COLO829 (cell line): Measurements from ENCODE around the gene MRPL32.
A peak's percentile ranks its signal among the peaks of the same experiment; 100 is the strongest.

Source experiments
- DNase-seq: peaks from one replicate; pipeline ENCODE4 v3.0.0; 2012; ENCODE audit warnings: low spot score

The MRPL32 gene

DNA sequence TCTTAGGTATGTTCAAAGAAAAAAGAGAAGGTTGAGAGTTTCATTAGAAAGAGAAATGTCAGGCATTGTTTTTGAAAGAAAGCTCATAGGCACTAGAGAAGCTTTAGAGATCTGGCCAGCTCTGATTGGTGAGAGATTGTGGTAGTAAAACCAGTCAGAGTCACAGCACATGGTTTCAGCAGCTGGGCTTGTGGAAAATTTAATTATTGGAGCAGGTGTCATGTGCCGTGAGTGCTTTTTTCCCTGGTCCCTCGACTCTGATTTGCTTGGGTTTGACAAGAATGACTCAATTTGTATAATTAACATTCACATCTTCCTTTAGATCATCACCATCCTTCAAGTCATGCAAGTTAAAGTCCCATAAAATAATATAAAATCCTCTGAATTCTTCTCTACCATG, 35.2 kb downstream of the MRPL32 start:
- no peak for DNase-seq

DNA sequence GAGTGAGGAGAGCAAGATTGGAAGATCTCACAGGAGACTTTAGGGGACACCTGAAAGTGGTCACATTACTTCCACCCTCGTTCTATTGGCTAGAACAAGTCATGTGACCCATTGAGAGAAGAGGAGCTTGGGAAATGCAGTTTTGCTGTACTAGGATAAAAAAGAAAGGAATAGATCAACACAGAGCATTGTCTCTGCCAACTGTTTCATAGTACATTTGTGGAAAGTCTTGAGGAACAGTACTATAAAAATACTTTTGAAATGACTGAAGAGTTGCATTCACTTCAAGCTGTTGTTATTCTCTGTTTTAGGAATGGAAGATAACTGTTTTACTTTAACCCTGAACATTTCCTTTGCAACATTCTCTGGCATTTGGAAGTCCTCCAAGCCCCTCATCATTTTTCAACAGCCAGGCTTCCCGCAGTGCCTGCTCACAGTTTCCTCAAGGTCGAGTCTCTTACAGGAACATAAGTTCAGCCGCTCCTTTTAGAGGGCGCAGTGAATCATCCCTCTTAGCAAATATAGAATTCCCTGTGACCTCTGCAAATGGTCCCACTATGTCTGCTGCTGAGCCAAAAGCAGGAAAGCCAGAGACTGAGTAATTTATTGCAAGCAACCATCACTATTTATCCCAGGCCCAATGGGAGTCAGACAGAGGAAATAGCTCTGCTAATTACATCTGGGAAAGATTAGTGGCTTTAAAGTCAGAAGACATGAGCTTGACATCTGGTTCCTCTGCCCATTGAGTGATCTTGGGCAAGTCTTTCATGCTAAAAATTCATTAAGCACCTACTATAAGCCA, 40.7 kb downstream of the MRPL32 start:
- peak; percentile 13 for DNase-seq

DNA sequence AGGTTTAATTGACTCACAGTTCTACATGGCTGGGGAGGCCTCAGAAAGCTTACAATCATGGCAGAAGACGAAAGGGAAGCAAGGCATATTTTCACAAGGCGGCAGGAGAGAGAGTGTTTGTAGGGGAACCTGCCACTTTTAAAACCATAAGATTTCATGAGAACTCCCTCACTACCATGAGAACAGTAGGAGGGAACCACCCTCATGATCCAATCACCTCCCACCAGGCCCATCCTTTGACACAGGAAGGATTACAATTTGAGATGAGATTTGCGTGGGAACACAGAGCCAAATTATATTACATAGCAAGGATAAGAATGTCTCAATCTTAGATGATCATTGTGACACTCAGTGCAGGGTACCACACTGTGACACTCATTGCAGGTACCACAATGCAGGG, 44.2 kb downstream of the MRPL32 start:
- DNase-seq = no peak

DNA sequence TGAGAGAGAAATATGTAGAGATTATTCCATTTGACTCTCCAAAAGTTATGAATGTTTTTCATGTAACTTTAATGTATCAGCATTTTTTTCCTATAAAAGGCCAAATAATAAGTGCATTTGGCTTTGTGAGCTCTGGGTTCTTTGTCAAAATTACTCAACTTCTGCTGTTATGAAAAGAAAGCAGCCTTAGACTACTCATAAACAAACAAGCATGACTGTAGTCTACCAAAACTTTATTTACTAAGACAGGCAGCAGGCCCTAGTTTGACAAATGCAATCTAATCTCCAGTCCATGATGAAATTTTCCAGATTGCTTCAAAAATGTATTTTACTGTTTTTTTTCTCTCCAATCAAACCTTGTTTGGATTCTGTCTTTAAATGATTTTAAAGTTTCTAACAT, 46.3 kb downstream of the MRPL32 start:
- DNase-seq = no peak

DNA sequence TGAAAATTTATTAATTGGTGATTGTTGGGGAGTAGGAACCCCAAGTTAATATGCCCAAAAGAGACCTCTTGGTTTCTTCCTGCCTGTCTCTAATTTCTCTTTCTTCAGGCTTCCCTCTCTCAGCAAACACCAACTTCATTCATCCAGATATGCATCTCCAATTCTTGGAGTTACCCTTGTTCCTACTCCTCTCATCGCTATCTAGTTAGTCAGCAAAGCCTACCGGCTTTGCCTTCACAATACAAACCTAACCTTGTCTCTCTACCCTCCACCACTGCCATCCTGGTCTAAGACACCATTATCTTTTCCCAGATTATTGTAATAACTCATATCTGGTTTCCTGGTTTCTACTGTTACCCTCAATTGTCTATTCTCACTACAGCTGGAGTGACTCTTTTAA, 47.9 kb downstream of the MRPL32 start:
- peak; percentile 47 for DNase-seq

DNA sequence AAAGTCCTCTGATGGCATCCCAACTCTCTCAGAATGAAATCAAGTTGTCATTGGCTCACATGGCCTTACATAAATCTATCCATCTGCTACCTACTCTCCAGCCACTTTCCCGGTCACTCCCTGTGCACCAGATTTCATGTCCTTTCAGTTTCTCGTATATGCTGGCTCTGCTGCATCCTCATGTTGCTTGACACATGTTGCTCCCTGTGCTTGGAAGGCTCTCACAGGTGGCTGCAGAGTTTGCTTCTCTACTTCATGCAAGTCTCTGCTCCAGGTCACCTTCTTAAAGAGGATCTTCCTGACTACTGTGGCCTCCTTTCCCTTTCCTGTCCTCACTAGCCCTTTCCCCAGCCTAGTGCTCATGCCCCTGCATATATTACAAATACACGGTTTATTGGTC, 48.3 kb downstream of the MRPL32 start:
- DNase-seq = no peak

DNA sequence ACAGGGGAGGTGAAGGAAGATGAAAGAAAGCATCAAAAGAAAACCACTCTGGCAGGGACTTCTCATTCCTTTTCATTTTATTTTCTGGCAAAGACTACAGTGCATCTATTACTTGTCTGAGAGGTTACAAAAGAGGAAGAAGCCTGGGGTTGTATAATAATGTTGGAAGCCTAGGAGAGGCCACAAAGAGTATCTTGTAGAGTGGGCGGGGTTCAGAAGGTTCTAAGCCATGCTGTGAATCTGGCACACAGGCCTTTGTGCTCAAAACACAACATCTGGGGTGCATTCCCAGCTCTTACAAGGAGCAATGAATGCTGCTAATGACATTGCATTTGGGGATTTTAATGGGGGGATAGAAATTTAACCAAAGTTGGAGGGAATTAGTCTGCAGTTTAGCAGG, 49.4 kb downstream of the MRPL32 start:
- no peak for DNase-seq

DNA sequence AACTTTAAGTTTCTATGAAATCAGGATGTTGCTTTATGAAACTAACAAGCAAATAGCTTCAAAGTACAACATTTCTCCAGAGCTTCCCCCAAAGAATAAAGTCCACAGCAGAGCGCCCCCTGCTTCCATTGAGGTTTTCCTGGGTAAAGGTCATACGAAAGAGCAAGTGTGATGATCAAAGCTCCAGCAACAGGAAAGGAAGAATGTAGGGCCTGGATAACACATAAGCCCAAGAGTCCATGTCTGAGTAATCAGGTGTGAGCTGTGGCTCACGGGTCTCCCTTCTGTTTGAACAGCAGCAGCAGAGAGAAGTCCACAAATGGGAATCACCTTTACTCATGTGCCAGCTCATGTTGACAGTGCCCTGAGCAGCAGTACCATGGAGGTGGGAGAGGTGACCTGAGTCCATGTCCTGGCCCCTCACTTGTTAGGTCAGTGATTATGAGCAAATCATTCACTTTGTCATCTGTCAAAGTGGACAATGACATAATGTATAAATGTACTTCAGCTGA, 50.5 kb downstream of the MRPL32 start:
- DNase-seq = no peak

DNA sequence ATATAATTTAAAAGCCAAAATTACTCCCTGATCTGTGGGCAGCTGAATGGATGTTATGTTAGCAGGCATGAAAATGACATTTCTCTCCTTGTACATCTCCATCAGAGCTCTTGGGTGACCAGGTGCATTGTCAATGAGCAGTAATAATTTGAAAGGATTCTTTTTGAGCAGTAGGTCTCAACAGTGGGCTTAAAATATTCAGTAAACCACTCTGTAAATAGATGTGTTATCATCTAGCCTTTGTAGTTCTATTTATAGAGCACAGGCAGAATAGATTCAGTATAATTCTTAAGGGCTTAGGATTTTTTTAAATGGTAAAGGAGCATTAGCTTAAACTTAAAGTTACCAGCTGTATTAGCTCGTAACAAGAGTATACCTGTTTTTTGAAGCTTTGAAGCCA, 52.0 kb downstream of the MRPL32 start:
- no peak for DNase-seq

DNA sequence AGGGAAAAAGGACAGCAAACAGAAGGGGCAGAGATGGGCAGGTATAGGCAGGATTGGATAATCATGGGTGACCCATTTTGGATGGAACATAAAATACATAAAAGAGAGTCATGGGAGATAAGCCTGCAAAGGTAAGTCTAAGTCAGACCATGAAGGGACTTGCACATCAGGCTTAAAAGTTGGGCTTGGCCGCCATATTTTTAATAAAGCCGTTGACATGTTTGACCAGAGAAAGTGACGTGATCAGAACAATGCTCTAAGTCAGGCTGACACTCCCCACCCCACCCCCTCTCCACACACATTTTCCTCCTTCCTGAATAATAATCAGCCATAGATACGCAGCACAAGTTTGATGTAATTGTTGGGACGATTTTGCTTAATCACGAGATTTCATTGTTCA, 54.0 kb downstream of the MRPL32 start:
- DNase-seq = no peak

DNA sequence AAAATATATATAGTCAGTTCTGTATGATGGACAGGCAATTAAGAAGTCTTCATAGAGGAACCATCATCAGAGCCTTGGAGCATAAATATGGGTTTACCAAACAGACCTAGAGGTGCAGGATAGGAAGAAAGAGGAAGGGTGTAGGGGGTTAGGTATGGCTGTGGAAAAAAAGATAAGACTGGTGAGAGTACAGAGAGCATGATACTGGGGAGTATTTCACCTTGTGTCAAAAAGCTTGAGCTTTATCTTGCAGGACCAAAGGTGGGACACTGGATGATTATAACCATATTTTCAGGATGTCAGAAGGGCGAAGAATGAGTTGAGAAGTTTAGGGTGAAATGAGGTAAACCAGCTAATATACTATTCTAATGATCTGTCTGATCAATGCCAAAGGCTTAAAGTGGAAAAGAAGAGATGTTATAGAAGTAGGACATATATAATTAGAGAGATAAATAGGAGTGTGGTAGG, 54.6 kb downstream of the MRPL32 start:
- DNase-seq = no peak
